ENCODE data around the gene ZNF784.

DNA sequence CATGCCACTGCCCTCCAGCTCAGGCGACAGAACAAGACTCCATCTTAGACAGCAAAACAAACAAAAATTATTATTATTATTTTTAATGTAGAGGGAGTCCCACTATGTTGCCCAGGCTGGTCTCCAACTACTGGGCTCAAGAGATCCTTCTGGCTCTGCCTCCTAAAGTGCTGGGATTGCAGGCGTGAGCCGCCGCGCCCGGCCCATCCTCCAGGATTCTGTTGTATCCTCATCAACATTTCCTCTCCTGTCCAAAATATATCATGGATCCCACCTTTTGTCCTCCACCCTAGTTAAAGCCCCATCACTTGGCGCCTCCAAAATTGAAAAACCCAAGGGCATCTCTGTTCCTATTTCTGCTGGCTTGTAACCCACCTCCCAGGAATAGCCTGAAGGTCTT, 1.2 kb downstream of the ZNF784 start:
- TF ChIP-seq, protein P1, sequence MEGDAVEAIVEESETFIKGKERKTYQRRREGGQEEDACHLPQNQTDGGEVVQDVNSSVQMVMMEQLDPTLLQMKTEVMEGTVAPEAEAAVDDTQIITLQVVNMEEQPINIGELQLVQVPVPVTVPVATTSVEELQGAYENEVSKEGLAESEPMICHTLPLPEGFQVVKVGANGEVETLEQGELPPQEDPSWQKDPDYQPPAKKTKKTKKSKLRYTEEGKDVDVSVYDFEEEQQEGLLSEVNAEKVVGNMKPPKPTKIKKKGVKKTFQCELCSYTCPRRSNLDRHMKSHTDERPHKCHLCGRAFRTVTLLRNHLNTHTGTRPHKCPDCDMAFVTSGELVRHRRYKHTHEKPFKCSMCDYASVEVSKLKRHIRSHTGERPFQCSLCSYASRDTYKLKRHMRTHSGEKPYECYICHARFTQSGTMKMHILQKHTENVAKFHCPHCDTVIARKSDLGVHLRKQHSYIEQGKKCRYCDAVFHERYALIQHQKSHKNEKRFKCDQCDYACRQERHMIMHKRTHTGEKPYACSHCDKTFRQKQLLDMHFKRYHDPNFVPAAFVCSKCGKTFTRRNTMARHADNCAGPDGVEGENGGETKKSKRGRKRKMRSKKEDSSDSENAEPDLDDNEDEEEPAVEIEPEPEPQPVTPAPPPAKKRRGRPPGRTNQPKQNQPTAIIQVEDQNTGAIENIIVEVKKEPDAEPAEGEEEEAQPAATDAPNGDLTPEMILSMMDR (IDR thresholded peaks at IDR 0.05; ENCODE audit: low read depth, low read length, missing input control), result no peak
- TF ChIP-seq, protein P2, sequence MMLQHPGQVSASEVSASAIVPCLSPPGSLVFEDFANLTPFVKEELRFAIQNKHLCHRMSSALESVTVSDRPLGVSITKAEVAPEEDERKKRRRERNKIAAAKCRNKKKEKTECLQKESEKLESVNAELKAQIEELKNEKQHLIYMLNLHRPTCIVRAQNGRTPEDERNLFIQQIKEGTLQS (IDR thresholded peaks at IDR 0.05), result no peak
- no peak for TF ChIP-seq RAD21 (IDR thresholded peaks at IDR 0.05)
- no peak for TF ChIP-seq SP1 (IDR thresholded peaks at IDR 0.05)
- TF ChIP-seq JUND (IDR thresholded peaks at IDR 0.05), result no peak
- no peak for TF ChIP-seq TAF1 (conservative IDR thresholded peaks at IDR 0.05)
- TF ChIP-seq, protein P3, sequence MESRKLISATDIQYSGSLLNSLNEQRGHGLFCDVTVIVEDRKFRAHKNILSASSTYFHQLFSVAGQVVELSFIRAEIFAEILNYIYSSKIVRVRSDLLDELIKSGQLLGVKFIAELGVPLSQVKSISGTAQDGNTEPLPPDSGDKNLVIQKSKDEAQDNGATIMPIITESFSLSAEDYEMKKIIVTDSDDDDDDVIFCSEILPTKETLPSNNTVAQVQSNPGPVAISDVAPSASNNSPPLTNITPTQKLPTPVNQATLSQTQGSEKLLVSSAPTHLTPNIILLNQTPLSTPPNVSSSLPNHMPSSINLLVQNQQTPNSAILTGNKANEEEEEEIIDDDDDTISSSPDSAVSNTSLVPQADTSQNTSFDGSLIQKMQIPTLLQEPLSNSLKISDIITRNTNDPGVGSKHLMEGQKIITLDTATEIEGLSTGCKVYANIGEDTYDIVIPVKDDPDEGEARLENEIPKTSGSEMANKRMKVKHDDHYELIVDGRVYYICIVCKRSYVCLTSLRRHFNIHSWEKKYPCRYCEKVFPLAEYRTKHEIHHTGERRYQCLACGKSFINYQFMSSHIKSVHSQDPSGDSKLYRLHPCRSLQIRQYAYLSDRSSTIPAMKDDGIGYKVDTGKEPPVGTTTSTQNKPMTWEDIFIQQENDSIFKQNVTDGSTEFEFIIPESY (IDR thresholded peaks at IDR 0.05), result no peak
- no peak for TF ChIP-seq YY1 (IDR thresholded peaks at IDR 0.05)
- TF ChIP-seq, protein P4, sequence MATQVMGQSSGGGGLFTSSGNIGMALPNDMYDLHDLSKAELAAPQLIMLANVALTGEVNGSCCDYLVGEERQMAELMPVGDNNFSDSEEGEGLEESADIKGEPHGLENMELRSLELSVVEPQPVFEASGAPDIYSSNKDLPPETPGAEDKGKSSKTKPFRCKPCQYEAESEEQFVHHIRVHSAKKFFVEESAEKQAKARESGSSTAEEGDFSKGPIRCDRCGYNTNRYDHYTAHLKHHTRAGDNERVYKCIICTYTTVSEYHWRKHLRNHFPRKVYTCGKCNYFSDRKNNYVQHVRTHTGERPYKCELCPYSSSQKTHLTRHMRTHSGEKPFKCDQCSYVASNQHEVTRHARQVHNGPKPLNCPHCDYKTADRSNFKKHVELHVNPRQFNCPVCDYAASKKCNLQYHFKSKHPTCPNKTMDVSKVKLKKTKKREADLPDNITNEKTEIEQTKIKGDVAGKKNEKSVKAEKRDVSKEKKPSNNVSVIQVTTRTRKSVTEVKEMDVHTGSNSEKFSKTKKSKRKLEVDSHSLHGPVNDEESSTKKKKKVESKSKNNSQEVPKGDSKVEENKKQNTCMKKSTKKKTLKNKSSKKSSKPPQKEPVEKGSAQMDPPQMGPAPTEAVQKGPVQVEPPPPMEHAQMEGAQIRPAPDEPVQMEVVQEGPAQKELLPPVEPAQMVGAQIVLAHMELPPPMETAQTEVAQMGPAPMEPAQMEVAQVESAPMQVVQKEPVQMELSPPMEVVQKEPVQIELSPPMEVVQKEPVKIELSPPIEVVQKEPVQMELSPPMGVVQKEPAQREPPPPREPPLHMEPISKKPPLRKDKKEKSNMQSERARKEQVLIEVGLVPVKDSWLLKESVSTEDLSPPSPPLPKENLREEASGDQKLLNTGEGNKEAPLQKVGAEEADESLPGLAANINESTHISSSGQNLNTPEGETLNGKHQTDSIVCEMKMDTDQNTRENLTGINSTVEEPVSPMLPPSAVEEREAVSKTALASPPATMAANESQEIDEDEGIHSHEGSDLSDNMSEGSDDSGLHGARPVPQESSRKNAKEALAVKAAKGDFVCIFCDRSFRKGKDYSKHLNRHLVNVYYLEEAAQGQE (IDR thresholded peaks at IDR 0.05), result no peak
- TF ChIP-seq, protein P5, sequence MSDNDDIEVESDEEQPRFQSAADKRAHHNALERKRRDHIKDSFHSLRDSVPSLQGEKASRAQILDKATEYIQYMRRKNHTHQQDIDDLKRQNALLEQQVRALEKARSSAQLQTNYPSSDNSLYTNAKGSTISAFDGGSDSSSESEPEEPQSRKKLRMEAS (IDR thresholded peaks at IDR 0.05), result no peak
